ENCODE data around the gene EPS15.
"Not testable (repeated sequence)": the region's sequence is repeated elsewhere in the genome, so short reads cannot be mapped to it uniquely, and the experiment has no call there.

The EPS15 gene

DNA sequence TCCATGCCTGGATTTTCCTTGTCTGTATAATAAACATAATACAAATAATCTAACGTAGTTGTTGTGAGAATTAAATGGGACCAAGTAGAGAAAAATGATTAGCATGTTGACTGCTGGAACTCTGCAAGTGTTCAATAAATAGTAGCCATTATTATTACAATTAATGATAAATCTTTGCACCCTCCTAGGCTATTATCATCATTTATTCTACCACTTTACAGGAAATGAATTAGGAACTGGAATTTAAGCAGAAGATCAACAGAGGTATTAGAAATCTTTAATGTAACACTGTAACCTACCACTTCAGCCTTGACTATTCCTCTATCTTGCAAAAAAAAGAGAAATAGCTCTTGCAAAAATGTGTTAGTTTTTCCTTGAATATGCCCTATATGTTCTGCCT, 126.8 kb downstream of the EPS15 start:
- in situ Hi-C loops (cut with MboI; ENCODE audit: low sequenced_read_pairs): no loop called here

DNA sequence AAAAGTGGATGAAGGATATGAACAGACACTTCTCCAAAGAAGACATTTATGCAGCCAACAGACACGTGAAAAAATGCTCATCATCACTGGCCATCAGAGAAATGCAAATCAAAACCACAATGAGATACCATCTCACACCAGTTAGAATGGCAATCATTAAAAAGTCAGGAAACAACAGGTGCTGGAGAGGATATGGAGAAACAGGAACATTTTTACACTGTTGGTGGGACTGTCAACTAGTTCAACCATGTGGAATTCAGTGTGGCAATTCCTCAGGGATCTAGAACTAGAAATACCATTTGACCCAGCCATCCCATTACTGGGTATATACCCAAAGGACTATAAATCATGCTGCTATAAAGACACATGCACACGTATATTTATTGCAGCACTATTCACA, 128.4 kb downstream of the EPS15 start:
- in situ Hi-C loops (cut with MboI; ENCODE audit: low sequenced_read_pairs): not testable (repeated sequence)

DNA sequence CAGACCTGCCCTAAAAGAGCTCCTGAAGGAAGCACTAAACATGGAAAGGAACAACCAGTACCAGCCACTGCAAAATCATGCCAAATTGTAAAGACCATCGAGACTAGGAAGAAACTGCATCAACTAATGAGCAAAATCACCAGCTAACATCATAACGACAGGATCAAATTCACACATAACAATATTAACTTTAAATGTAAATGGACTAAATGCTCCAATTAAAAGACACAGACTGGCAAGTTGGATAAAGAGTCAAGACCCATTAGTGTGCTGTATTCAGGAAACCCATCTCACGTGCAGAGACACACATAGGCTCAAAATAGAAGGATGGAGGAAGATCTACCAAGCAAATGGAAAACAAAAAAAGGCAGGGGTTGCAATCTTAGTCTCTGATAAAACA, 131.8 kb downstream of the EPS15 start:
- in situ Hi-C loops (cut with MboI; ENCODE audit: low sequenced_read_pairs): not testable (repeated sequence)

DNA sequence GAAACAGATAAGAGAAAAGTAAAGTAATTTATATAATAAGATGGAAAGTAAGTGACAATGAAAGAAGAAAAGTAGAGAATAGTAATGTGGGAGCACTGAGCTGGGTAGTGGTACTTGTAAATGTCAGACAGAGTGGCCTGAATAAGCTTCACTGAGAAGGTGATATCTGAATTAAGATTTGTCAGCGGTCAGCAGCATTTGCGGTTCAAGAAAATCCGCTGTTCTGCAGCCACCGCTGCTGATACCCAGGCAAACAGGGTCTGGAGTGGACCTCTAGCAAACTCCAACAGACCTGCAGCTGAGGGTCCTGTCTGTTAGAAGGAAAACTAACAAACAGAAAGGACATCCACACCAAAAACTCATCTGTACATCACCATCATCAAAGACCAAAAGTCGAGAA, 132.8 kb downstream of the EPS15 start:
- in situ Hi-C loops (cut with MboI; ENCODE audit: low sequenced_read_pairs): not testable (repeated sequence)

DNA sequence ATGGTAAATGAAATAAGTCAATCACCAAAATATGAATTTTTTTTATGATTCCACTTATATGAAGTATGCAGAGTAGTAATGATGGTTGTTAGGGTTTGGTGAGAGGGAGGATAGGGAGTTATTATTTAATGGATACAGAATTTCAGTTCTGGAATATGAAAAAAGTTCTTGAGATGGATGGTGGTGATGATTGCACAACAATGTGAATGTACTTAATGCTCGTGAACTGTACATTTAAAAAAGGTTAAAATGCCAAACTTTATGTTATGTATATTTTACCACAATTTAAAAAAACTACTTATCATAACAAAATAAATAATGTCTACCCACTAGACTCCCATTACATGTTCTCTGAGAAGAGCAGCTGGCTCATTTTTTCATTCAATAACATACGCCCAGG, 133.3 kb downstream of the EPS15 start:
- in situ Hi-C loops (cut with MboI; ENCODE audit: low sequenced_read_pairs): no loop called here

DNA sequence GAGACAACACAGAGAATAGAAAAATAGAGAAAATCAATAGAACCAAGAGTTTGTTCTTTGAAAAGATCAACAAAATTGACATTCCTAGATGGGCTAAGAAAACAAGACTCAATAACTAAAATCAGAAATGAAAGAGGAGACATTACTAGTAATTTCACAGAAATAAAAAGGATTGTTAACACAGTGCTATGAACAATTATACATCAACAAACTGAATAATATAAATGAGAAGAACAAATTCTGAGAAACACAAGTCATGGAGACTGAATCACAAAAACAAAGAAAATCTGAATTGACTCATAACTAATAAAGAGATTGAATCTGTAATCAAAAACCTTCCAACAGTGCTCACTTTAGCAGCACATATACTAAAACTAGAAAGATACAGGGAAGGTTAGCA, 137.1 kb downstream of the EPS15 start:
- in situ Hi-C loops (cut with MboI; ENCODE audit: low sequenced_read_pairs): no loop called here

DNA sequence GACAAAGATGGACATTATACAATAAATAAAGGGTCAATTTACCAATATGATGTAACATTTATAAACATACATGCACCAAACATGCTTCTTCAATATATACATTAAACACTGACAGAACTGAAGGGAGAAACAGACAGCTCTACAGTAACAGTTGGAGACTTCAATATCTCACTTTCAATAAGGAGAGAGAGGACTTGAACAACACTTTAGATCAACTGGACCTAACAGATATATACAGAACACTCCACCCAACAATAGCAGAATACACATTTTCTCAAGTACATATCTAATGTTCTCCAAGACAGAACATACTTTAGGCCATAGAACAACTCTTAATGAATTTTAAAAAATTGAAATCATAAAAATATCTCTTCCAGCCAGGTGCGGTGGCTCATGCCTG, 138.1 kb downstream of the EPS15 start:
- in situ Hi-C loops (cut with MboI; ENCODE audit: low sequenced_read_pairs): no loop called here

DNA sequence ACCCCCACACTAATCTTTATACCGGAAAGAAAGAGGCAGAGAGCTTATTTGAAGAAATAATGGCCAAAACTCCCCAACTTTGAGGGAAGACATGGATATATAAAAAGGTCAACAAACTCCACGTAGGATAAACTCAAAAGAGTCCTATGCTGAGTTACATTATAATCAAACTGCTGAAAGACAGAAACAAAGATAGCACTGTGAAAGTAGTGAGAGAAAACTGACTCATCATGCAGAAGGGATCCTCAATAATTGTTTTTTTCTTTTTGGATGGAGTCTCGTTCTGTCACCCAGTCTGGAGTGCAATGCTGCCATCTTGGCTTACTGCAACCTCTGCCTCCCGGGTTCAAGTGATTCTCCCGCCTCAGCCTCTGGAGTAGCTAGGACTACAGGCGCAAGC, 140.2 kb downstream of the EPS15 start:
- in situ Hi-C loops (cut with MboI; ENCODE audit: low sequenced_read_pairs): no loop called here

DNA sequence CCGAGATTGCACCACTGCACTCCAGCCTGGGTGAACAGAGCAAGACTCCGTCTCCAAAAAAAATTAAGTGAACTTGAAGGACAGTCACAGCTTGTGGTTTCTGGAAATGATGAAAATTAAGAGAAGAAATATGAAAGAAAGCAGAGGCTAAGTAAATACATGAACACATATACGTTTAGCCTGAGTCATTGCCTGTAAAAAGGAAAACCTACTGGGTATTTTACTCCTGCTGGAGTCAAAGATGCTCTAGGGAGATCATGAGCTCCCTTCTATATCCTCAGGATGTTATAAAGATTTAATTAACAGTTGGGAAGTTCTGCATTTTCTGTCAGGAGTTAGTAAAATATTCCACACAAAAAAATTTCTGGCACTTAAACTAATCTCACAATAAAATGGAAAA, 145.2 kb downstream of the EPS15 start:
- in situ Hi-C loops (cut with MboI; ENCODE audit: low sequenced_read_pairs): no loop called here

DNA sequence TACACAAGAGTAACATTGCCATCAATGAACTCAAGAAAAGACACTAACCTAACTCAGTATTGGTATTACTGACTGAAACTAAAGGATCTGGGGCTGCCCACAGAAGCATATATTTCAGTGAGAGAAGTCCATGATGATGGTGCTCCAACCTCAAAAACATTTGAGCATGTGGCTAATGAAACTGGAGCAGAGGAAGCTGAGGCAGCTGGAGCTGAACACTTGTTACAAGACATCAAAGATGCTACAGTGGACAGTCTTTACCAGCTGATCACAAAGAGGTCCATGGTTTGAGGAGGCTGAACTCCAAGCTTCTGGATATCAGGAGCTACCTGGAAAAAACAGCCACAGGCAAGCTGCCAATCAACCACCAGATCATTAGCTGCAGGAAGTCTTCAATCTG, 146.5 kb downstream of the EPS15 start:
- in situ Hi-C loops (cut with MboI; ENCODE audit: low sequenced_read_pairs): no loop called here

DNA sequence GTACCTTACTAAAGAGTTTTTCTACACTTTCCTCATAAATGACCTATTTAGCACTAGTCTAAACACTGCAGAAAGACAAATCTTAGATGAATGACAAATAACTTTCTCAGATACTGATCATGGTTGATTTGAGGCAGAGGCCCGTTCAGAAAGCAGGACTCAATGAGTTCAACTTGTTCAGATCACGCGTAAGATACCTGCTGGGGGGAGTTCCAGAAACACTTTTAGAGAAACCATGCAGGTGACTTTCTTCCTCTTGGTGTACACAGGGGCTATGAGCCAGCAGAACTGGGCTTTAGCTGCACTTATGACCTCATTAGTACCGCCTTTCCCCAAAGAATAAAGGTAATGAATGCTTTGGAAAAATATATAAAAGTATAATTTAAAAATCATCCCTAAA, 149.9 kb downstream of the EPS15 start:
- in situ Hi-C loops (cut with MboI; ENCODE audit: low sequenced_read_pairs): no loop called here

DNA sequence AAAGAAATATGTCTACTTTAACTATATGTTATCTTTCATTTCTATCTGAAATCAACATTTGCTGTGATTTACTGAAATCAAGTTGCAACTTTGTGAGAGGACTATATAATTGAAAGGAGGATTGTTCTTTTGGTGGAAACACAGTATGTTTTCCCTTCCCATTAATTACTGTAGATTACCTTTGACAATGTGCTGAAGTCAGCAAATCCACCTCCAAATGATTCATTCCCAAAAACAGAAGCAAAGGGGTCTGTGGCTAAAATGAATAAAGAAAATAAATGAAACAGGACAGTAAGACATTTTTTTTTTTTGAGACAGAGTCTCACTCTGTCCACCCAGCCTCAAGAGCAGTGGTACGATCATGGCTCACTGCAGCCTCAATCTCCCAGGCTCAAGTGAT, 153.3 kb downstream of the EPS15 start:
- in situ Hi-C loops (cut with MboI; ENCODE audit: low sequenced_read_pairs): no loop called here

DNA sequence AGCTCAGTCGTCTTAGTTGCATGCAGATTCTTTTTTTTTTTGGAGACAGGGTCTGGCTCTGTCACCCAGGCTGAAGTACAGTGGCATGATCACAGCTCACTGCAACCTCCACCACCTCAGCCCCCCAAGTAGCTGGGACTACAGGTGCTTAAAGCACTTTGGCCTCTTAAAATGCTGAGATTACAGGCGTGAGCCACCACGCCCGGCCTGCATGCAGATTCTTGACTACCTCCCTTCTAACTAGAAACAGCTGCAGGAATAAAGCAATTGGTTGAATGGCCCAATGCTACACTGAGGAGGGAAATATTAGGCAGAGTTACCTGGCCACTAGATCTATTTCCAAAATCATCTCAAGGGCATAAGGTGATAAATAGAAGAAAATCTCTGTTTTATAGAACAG, 159.2 kb downstream of the EPS15 start:
- in situ Hi-C loops (cut with MboI; ENCODE audit: low sequenced_read_pairs): no loop called here

DNA sequence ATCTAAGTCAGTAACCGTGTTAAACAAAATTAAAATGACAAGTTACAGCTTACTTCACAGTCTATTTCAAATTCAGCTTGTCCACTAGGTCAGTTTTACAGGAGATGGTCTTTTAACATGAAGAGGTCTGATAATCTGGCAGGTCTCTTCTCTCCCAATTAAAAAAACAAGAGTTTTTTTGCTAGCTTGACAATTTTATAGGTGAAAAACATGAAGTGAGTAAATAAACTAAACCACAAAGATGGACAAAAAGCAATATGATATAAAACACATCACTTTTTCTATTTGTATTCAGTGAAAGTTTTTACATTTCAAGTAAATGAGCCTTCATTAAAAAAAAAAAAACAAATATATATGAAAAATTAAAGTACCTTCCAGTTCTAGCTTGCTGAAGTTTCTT, 163.7 kb downstream of the EPS15 start:
- in situ Hi-C loops (cut with MboI; ENCODE audit: low sequenced_read_pairs): no loop called here

DNA sequence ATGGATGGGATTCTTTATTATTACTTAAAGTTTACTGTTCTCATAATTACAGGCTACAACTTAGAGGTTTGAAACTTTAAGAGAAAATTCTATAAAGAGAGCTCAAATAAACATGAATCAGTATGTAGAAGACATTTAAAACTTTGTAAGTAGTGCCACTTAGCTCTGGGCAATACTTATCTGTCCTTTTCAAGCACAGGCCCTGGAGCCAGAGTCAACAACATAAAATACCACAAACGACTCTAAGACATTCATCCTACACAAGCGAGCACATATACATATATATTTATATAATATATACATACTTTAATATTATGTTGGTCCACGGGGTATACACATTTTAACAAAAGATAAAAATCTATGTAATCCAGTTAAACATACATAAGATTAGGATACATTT, 164.7 kb downstream of the EPS15 start:
- in situ Hi-C loops (cut with MboI; ENCODE audit: low sequenced_read_pairs): no loop called here

DNA sequence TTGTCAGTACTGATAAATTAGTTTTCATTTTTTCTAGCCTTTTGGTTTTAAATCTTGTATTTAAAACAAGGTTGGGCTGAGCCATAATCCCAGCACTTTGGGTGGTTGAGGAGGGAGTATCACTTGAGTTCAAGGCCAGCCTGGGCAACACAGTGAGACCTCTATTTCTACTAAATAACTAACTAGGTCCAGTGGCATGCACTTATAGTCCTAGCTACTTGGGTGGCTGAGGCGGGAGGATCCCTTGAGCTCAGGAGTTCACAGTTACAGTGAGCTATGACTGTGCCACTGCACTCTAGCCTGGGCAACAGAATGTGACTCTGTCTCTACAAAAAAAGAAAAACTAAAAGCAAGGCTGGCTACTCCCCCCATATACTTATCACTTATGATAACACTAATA, 167.2 kb downstream of the EPS15 start:
- in situ Hi-C loops (cut with MboI; ENCODE audit: low sequenced_read_pairs): no loop called here

DNA sequence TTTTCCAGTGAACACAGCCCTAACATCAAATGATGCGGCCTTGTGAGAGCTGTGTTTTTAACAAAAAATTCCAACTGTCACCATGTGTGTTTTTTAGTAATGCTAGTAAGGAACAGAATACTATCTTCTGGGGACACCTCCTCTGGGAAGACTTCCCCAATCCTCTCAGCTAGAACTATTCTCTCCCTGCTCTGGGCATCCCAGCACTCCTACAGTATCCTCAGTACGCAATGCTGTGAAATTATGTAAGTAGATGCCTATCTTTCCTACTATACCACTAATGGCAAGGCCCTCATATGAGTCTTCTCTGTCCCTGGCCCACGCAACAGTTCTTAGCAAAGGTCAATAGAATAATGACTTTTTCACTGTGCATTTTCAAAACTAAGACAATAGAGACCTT, 169.2 kb downstream of the EPS15 start:
- in situ Hi-C loops (cut with MboI; ENCODE audit: low sequenced_read_pairs): no loop called here

DNA sequence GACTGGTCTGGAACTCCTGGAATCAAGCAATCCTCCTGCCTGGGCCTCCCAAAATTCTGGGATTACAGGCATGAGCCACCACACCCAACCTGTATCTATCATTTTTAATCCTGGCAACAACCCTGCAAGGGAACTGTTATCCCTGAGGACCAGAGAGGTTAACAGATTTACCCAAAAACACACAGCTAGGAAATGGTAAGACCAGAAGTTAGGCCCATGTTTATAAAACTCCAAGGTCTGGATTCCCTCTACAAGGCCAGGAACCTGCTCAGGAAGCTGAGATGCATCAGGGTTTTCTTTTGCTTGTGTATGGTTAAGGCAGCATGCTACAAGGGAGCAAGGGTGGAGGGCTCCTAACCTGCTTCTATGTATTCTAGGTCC, 170.9 kb downstream of the EPS15 start:
- in situ Hi-C loops (cut with MboI; ENCODE audit: low sequenced_read_pairs): no loop called here

DNA sequence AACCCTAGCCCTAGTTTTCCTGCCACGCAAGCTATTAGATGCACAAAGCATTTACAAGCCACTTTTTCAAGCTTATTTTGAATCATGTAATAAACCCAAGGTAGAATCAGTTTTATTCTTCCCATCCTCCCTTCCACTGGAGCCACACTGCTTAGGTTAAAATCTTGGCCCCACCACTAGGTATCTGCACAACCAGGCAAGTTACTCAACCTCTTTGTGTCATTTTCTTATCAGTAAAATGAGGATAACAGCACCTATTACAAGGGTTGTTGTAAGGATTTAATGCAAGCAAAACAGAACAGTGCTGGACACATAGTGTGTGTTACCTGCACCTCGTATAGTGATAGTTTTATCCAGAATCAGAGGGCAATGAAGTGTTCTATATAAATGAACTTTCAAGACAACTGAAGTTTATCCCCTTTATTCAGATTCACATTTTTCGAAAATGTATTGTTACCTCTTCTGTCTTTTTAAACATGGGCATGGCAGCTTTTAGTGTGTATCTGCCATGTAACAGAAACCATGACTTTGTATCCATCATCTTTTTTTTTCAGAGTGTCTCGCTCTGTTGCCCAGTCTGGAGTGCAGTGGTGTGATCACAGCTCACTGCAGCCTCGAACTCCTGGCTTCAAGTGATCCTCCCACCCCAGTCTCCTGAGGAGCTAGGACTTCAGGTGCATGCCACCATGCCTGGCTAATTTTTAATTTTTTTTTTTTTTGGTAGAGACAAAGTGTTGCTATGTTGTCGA, 171.5 kb downstream of the EPS15 start:
- in situ Hi-C loops (cut with MboI; ENCODE audit: low sequenced_read_pairs): no loop called here

DNA sequence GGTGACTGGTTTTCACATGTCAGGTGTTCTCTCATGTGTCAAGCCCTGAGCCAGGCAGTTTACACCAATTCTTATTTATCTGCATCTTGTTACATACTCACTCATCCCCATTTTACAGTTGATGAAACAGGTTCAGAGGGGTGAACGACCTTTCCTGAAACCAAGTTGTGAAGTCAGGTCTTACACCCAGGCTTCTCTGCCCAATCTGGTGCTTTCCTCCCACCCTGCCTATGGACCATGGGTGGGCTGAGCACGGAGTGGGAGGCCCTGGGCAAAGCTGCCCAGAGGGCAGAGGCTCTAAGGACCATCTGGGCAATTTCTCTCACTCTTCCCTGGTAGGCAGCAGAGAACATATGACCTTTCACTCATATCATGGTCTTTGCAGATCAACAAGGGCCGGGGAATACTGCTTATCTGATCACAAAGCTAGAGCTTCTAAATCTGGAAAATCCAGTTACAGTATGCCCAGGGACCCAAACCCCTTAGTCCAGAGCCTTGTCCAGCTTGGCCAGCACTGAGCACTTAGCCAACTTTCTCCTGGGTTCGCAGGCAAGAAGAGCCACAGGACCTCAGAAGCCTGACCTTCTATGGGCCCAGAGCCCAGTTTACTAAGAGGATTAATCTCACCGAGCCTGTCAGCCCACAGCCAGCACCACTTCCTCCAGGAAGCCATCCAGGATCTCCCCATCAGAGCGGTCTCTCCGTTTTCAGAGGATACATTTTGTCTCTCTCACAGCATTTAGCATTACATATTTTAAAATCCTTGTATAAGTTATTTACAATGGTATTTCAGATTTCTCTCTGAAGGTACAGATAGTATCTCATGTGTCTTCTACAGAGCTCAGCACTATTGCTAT, 172.8 kb downstream of the EPS15 start:
- in situ Hi-C loops (cut with MboI; ENCODE audit: low sequenced_read_pairs): no loop called here

DNA sequence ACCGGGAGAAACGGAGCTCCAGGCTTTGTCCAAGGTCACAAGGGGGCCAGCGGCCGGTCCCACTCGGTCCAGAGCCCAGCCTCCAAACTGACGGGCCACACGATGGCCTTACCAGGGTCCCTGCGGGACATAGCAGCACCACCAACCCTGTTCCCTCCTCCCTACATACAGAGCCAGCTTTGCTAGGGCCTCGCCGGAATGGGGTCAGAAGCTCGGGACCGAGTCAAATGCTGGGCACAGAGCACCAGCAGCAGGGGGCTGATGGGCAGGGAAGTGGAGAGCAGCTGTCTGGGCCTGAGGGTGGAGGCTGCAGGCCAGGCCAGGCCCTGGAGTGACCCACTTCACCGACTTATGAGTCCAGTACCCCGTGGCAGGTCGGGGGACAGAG, 173.8 kb downstream of the EPS15 start:
- in situ Hi-C loops (cut with MboI; ENCODE audit: low sequenced_read_pairs): no loop called here

DNA sequence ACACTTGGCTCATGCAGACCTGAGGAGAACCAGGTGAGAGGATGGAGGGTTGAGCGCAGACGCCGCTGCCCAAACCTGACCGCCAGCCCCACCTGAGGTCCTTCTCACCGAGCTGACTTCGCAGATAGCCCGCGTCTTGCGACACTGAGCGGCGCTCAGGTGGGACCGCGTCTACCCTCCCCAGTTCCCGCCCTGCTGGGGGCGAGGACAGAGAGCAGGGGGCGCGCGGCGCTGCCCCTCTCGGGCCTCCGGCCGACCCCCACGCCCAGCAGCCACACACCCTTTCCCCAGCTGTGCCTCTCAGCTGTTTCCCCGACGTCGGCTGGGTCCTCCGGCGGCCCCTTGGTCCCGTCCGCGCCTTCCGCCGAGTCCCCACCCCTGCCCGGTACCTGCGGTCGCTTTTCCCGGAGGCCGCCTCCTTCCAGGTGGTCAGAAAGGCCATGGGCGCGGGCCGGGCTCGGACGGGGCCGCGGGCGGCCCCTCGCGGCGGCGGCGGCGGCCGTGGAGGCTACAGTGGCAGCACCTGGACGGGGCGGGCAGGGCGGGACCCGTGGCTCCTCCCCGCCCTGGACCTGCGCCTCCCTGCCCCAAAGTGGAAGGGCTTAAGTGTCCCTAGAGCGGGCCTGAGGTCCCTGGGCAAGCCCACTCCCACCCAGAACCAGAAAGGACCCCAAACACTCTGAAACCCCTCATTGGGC, 174.3 kb downstream of the EPS15 start:
- in situ Hi-C loops (cut with MboI; ENCODE audit: low sequenced_read_pairs): no loop called here
